ENCODE results near the gene MTOR.
A peak's percentile ranks its signal among the peaks of the same experiment; 100 is the strongest.
"Not testable (repeated sequence)": the region's sequence is repeated elsewhere in the genome, so short reads cannot be mapped to it uniquely, and the experiment has no call there.

Gene MTOR

GRCh38 chr1:11078631-11079030 is 183.7 kb downstream of the MTOR start:
- FAIRE-seq = no peak
- DNase-seq (ENCODE audit: insufficient read length, low spot score) = no peak
- TF ChIP-seq TAF1 (IDR thresholded peaks at IDR 0.05; ENCODE audit: low read depth, low read length) = no peak
- no peak for TF ChIP-seq POLR2A (IDR thresholded peaks at IDR 0.05; ENCODE audit: low read depth, low read length)
- TF ChIP-seq SPI1 (IDR thresholded peaks at IDR 0.05; ENCODE audit: low read depth, low read length) = no peak
- no peak for TF ChIP-seq POU2F2 (IDR thresholded peaks at IDR 0.05; ENCODE audit: low read depth, low read length)
- no peak for TF ChIP-seq POLR2AphosphoS5 (IDR thresholded peaks at IDR 0.05; ENCODE audit: low read depth, low read length)

GRCh38 chr1:11073398-11073797 is 189.0 kb downstream of the MTOR start:
- DNase-seq (ENCODE audit: insufficient read length, low spot score); FAIRE-seq: not testable (repeated sequence)

- DNase-seq (ENCODE audit: insufficient read length, low spot score) = no peak
- FAIRE-seq = peak; percentile 28
- TF ChIP-seq SPI1 (IDR thresholded peaks at IDR 0.05; ENCODE audit: low read depth, low read length) (no peak), PAX5 (IDR thresholded peaks at IDR 0.05; ENCODE audit: insufficient read depth, low read length, severe bottlenecking) (no peak)
These were observed 190.0 kb downstream of the MTOR start for GRCh38 chr1:11072216-11072917.

GRCh38 chr1:11071463-11072215 is 190.7 kb downstream of the MTOR start:
- FAIRE-seq (no peak), DNase-seq (ENCODE audit: insufficient read length, low spot score) (no peak)
- TF ChIP-seq POU2F2 (IDR thresholded peaks at IDR 0.05; ENCODE audit: low read depth, low read length) = no peak
- no peak for TF ChIP-seq POLR2A (IDR thresholded peaks at IDR 0.05; ENCODE audit: low read depth, low read length)
- no peak for TF ChIP-seq SPI1 (IDR thresholded peaks at IDR 0.05; ENCODE audit: low read depth, low read length)
- TF ChIP-seq TAF1 (IDR thresholded peaks at IDR 0.05; ENCODE audit: low read depth, low read length) = no peak
- TF ChIP-seq PAX5 (IDR thresholded peaks at IDR 0.05; ENCODE audit: insufficient read depth, low read length, severe bottlenecking) = no peak
- no peak for TF ChIP-seq POLR2AphosphoS5 (IDR thresholded peaks at IDR 0.05; ENCODE audit: low read depth, low read length)

- FAIRE-seq = no peak
- TF ChIP-seq SPI1 (IDR thresholded peaks at IDR 0.05; ENCODE audit: low read depth, low read length) = no peak
- TF ChIP-seq POLR2AphosphoS5 (IDR thresholded peaks at IDR 0.05; ENCODE audit: low read depth, low read length) = no peak
- TF ChIP-seq POLR2A (IDR thresholded peaks at IDR 0.05; ENCODE audit: low read depth, low read length) = no peak
- no peak for TF ChIP-seq TAF1 (IDR thresholded peaks at IDR 0.05; ENCODE audit: low read depth, low read length)
- TF ChIP-seq POU2F2 (IDR thresholded peaks at IDR 0.05; ENCODE audit: low read depth, low read length) = no peak
- no peak for TF ChIP-seq PAX5 (IDR thresholded peaks at IDR 0.05; ENCODE audit: insufficient read depth, low read length, severe bottlenecking)
- DNase-seq (ENCODE audit: insufficient read length, low spot score) = no peak
These were observed 191.5 kb downstream of the MTOR start for GRCh38 chr1:11070876-11071275.

GRCh38 chr1:11068600-11069473 is 193.5 kb downstream of the MTOR start:
- TF ChIP-seq PAX5 (IDR thresholded peaks at IDR 0.05; ENCODE audit: insufficient read depth, low read length, severe bottlenecking) = no peak
- TF ChIP-seq POU2F2 (IDR thresholded peaks at IDR 0.05; ENCODE audit: low read depth, low read length) = no peak
- no peak for TF ChIP-seq SPI1 (IDR thresholded peaks at IDR 0.05; ENCODE audit: low read depth, low read length)
- no peak for TF ChIP-seq TAF1 (IDR thresholded peaks at IDR 0.05; ENCODE audit: low read depth, low read length)
- TF ChIP-seq POLR2A (IDR thresholded peaks at IDR 0.05; ENCODE audit: low read depth, low read length) = no peak
- TF ChIP-seq POLR2AphosphoS5 (IDR thresholded peaks at IDR 0.05; ENCODE audit: low read depth, low read length) = no peak
- FAIRE-seq (no peak), DNase-seq (ENCODE audit: insufficient read length, low spot score) (no peak)

- FAIRE-seq (no peak), DNase-seq (ENCODE audit: insufficient read length, low spot score) (no peak)
- TF ChIP-seq SPI1 (IDR thresholded peaks at IDR 0.05; ENCODE audit: low read depth, low read length) = no peak
- TF ChIP-seq PAX5 (IDR thresholded peaks at IDR 0.05; ENCODE audit: insufficient read depth, low read length, severe bottlenecking) = no peak
- TF ChIP-seq TAF1 (IDR thresholded peaks at IDR 0.05; ENCODE audit: low read depth, low read length) = no peak
- TF ChIP-seq POLR2A (IDR thresholded peaks at IDR 0.05; ENCODE audit: low read depth, low read length) = no peak
- TF ChIP-seq POLR2AphosphoS5 (IDR thresholded peaks at IDR 0.05; ENCODE audit: low read depth, low read length) = no peak
- no peak for TF ChIP-seq POU2F2 (IDR thresholded peaks at IDR 0.05; ENCODE audit: low read depth, low read length)
These were observed 194.4 kb downstream of the MTOR start for GRCh38 chr1:11067716-11068599.

GRCh38 chr1:11065796-11066195 is 196.6 kb downstream of the MTOR start:
- TF ChIP-seq POU2F2 (IDR thresholded peaks at IDR 0.05; ENCODE audit: low read depth, low read length) (no peak), POLR2AphosphoS5 (IDR thresholded peaks at IDR 0.05; ENCODE audit: low read depth, low read length) (no peak), SPI1 (IDR thresholded peaks at IDR 0.05; ENCODE audit: low read depth, low read length) (no peak), POLR2A (IDR thresholded peaks at IDR 0.05; ENCODE audit: low read depth, low read length) (no peak), TAF1 (IDR thresholded peaks at IDR 0.05; ENCODE audit: low read depth, low read length) (no peak), PAX5 (IDR thresholded peaks at IDR 0.05; ENCODE audit: insufficient read depth, low read length, severe bottlenecking) (no peak)
- DNase-seq (ENCODE audit: insufficient read length, low spot score) (no peak), FAIRE-seq (no peak)

- TF ChIP-seq POLR2AphosphoS5 (IDR thresholded peaks at IDR 0.05; ENCODE audit: low read depth, low read length) (no peak), POLR2A (IDR thresholded peaks at IDR 0.05; ENCODE audit: low read depth, low read length) (no peak), POU2F2 (IDR thresholded peaks at IDR 0.05; ENCODE audit: low read depth, low read length) (no peak), SPI1 (IDR thresholded peaks at IDR 0.05; ENCODE audit: low read depth, low read length) (no peak), PAX5 (IDR thresholded peaks at IDR 0.05; ENCODE audit: insufficient read depth, low read length, severe bottlenecking) (no peak), TAF1 (IDR thresholded peaks at IDR 0.05; ENCODE audit: low read depth, low read length) (no peak)
- no peak for DNase-seq (ENCODE audit: insufficient read length, low spot score)
- no peak for FAIRE-seq
These were observed 197.4 kb downstream of the MTOR start for GRCh38 chr1:11064942-11065341.

- not testable (repeated sequence) for DNase-seq (ENCODE audit: insufficient read length, low spot score); FAIRE-seq
These were observed 198.3 kb downstream of the MTOR start for GRCh38 chr1:11063937-11064537.
